NCI-H128 (cell line): Measurements from ENCODE around the gene THOC1.
A peak's percentile ranks its signal among the peaks of the same experiment; 100 is the strongest.
"Not testable (repeated sequence)": the region's sequence is repeated elsewhere in the genome, so short reads cannot be mapped to it uniquely, and the experiment has no call there.

Experiments
- DNase-seq: peaks from one replicate; lab custom pipeline; 2025; ENCODE audit not compliant: unreplicated experiment; lab: John Stamatoyannopoulos, UW

Gene THOC1

GRCh38 chr18:267688-268552 is at the start of gene THOC1:
THOC1 (minus strand) TSS chr18:268047; CDS start chr18:268019, 28 bp downstream.
- DNase-seq, result peak; percentile 90

- DNase-seq, result no peak
Measured at GRCh38 chr18:317618-318017, 49.8 kb upstream of the THOC1 start.

- DNase-seq, result no peak
Measured at GRCh38 chr18:316393-316792, 48.5 kb upstream of the THOC1 start.

- no peak for DNase-seq
Measured at GRCh38 chr18:313931-314330, 46.1 kb upstream of the THOC1 start.

GRCh38 chr18:312415-312814 is 44.6 kb upstream of the THOC1 start:
- DNase-seq, result no peak

GRCh38 chr18:310042-310441 is 42.2 kb upstream of the THOC1 start:
- no peak for DNase-seq

GRCh38 chr18:308086-308485 is 40.2 kb upstream of the THOC1 start:
- not testable (repeated sequence) for DNase-seq

- DNase-seq, result no peak
Measured at GRCh38 chr18:306608-307255, 38.9 kb upstream of the THOC1 start.

GRCh38 chr18:305003-305501 is 37.2 kb upstream of the THOC1 start:
- no peak for DNase-seq

- no peak for DNase-seq
Measured at GRCh38 chr18:303607-304006, 35.8 kb upstream of the THOC1 start.

- no peak for DNase-seq
Measured at GRCh38 chr18:303011-303410, 35.2 kb upstream of the THOC1 start.

GRCh38 chr18:302097-302496 is 34.2 kb upstream of the THOC1 start:
- DNase-seq, result no peak

GRCh38 chr18:297936-298335 is 30.1 kb upstream of the THOC1 start:
- no peak for DNase-seq

GRCh38 chr18:295756-296490 is 28.1 kb upstream of the THOC1 start:
- no peak for DNase-seq

GRCh38 chr18:294566-294965 is 26.7 kb upstream of the THOC1 start:
- DNase-seq, result no peak

GRCh38 chr18:293536-293935 is 25.7 kb upstream of the THOC1 start:
- no peak for DNase-seq

- no peak for DNase-seq
Measured at GRCh38 chr18:292271-292670, 24.4 kb upstream of the THOC1 start.

GRCh38 chr18:289970-290369 is 22.1 kb upstream of the THOC1 start:
- not testable (repeated sequence) for DNase-seq

GRCh38 chr18:289026-289425 is 21.2 kb upstream of the THOC1 start:
- no peak for DNase-seq

- peak; percentile 25 for DNase-seq
Measured at GRCh38 chr18:286515-287310, 18.9 kb upstream of the THOC1 start.

GRCh38 chr18:285817-286216 is 18.0 kb upstream of the THOC1 start:
- DNase-seq, result no peak
